Measurements from ENCODE around the gene SPTBN1.
"Not testable (repeated sequence)": the region's sequence is repeated elsewhere in the genome, so short reads cannot be mapped to it uniquely, and the experiment has no call there.

Gene SPTBN1

DNA sequence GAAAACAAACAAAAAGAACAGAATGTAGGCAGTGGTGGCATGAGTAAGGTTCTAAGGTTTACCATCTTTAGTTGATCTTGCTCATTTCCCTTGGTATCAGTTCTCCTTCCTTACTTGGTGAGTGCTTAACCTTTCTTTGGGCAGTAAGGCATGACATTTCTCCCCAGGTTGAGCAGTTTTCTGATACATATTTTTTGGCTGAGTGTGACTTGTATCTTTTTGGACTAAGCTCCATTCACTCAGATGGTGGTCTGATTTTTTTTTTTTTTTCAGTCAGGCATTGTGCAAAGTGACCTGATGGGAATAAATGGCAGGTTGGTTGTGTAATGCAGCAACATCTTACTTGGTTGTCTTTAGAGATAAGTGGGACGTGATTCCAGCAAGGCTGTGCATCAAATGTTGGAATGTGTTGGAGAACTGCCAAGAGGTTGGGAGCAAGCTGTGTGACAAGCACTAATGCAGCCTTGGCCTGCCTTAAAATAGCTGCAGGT is 15.1 kb downstream of the SPTBN1 start:
- DNase-seq = peak; percentile 55

DNA sequence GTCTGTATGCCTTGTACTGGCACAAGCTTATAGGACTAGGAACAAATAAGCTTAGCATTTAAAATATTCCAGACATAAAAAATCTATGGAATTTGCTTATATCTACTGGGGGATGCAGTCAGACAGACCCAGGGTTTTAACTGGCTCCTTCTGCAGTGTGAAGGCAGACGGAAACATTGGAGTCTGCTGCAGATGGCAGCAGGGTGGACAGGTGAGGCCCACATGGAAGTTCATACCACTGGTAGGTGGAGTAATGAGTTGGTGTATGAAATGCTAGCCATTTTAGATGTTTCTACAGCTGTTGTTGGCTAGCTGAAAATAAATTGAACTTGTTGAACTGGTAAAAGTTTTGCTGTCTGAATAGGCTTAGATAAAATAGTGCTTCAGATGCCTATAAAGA is 17.7 kb downstream of the SPTBN1 start:
- no peak for DNase-seq

DNA sequence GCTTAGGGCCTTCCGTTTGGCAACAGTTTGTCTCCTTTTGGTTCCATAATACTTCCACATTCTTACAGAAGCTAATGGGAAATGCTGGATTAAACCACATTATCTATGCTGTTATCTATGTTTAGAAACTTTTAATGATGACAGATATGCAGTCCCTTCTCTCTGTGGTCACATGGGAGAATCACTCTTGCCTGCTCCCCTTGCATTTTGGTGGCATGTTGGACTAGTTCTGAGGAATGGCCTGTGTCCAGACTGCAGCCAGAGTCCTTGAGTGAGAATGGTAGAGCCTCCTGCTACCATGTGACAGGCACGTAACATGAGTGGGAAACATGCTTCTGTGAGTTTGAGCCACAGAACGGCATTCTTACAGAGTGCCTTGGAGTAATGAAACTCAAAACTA is 19.2 kb downstream of the SPTBN1 start:
- DNase-seq = no peak

DNA sequence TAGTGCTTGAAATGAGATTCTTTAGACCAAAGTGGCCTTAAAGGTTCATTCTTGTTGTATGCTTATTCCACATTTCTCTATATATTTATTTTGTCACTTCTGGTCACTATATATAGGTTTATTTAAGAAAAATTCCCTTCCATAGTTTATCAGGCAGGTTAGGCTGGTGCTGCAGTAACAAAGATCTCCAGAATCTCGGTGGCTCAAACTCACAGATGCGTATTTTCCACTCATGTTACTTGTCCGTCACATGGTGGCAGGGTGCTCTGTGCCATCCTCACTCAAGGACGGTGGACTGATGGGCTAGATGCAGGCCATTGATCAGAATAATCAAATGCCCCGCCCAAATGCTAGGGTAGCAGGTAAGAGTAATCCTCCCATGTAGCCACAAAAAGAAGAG is 19.8 kb downstream of the SPTBN1 start:
- no peak for DNase-seq

DNA sequence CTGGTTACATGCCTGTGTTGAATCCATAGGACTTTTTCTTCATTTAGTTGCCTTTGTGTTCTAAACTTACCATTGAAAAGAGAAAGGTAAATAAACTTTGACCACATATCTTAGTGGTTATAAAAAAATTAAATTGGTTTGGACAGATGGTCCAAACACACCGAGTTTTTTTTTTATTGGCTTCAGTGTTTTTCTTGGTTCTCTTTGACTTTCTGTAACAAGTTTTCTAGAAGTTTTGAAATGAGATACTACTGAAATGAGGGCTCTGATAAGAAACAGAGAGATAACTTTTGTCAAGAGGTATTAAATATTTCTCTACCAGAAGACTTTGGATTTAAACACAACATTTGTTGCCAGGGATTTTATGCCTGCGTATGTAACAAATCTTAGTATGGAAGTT is 20.7 kb downstream of the SPTBN1 start:
- DNase-seq = no peak

DNA sequence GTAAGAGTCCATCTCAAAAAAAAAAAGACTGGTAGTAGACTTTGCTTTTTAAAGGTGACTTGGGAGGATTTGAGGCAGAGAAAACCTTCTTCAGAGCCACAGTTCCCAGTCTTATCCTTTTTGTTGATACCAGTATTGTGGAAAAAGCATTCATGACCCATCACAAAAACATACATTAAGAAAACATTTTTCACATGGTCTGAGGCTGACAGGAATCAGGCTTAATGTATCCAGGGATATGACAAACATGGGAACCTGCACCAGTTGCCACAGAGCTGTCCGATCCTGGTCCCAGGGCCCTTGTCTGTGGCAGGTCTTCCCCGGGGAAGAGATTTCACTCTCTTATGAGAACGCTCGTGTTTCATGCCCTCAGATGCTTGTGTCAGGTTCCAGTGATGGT is 21.8 kb downstream of the SPTBN1 start:
- no peak for DNase-seq

DNA sequence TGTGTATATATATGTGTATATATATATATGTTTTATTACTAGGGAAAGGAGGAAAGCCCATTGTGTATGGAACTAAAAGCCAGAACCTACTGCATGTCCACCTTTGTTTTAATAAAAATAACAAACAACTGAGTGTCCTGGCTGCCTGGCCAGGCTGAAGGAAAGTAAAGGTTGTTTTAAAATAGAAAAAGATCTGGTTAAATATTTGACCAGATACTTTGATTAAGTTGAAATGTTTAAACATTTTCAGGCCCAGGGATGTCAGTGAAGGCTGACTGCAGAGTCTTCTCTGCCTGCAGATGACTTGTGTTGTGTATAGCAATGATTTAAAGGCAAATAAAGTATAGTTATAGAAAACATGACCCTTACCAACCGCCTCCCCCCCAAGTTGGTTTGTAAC is 22.8 kb downstream of the SPTBN1 start:
- no peak for DNase-seq

DNA sequence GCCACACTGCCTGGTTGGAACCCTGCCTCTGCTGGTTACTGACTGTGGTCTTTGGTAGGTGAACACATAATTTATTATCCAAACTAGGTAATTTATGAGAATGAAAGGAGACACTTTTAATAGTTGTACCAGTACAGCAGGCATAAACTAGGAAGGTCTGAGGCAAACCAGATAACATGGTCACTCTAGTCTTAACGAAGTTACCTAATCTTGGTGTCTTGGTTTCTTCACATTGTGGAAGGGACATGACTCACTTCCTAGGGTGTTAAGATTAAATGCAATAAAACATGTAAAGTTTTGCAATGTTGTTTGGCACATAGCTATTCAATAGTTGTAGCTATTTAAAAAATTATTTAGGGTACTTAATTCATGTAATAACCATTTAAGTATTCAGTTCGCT is 23.3 kb downstream of the SPTBN1 start:
- DNase-seq = no peak

DNA sequence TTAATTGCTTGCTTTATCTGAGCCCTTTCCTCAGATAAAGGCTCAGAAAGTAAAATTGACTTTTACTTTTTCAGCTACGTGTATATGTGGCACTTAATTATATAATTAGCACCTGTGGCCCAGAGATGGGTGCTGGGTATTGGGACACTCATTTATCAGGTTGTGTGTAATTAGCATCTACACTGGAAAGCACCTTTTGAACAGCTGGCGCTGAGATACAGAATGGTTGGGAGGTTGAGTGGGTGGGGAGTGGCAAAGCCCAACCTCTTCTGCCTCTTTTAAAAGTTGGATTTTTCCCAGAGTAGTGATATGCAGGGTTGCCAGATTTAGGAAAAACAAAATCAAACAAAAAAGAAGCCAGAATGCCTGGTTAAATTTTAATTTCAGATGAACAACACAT is 23.9 kb downstream of the SPTBN1 start:
- DNase-seq = no peak

DNA sequence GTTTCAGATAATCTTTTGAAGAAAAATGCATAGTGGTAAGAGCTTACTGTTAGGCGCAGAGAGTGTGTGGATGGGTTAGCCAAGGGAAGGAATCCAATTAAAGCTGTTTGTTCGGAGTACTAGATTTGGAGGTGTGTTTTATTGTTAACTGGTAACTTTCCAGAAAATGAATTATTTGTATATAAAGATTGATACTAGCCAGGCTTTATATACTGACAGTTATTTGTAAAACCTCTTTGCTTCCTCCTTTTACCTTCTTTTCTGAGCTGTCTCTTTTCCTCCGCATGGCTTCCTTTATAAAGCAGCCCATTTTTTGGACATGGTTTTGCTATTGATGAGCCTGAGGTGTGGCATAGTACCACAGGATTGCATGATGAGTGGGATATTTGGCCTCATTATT is 25.6 kb downstream of the SPTBN1 start:
- no peak for DNase-seq

DNA sequence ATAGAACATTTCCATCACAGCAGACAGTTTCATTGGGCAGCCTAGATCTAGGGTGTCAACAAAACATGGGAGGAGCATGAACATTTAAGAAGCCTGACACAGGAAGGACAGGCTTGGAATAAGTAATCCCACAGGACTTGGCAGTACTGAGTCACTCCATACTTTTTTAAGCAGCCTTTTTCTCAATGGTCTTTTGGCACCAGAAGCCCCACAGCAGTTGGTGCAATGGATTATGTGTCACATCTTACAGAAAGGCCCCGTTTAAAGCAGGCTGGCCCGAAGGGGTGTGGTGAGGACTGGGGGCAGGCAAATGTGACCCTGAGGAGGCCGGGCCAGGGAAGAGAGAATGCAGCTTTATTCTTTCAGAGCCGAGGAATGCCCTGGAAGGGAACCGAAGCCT is 26.6 kb downstream of the SPTBN1 start:
- DNase-seq = no peak

DNA sequence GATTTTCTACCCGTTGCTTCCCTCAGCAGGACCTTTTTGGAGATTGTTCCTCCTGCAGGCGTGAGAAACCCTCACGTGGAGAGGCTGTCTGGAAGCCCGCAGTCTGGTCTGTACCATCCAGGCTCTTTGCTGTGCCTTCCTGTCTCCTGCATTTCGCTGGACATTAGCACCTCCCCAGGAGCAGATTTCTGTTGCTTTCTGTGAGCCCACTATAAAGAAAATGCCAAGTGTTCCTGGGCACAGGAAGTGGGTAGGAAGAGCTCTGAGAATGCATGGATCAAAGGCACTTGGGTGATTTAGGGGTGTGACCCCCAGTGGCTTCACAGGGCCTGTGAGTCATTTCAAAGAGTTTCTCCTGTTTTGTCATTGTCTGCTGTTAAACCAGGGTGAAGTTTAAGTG is 27.3 kb downstream of the SPTBN1 start:
- no peak for DNase-seq

DNA sequence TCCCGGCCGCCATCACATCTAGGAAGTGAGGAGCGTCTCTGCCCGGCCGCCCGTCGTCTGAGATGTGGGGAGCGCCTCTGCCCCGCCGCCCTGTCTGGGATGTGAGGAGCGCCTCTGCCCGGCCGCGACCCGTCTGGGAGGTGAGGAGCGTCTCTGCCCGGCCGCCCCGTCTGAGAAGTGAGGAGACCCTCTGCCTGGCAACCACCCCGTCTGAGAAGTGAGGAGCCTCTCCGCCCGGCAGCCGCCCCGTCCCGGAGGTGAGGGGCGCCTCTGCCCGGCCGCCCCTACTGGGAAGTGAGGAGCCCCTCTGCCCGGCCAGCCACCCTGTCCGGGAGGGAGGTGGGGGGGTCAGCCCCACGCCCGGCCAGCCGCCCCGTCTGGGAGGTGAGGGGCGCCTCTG is 29.6 kb downstream of the SPTBN1 start:
- DNase-seq = not testable (repeated sequence)

DNA sequence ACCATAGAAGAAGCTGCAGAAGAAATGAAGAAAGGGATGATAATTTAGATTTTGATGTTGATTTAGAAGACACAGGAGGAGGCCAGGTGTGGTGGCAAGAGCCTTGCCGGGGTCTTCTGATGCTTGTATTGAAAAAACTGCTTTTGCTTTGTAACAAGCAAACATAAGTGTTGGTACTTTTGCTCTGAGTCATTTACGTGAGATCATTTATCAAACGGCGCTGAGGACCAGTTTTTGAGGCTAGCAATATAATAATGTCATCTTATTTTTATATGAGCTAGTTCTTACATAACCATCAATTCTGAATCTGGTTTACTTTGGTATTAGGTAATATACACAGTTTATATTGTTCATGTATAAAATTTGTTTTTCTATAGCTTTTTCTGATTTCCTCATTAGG is 30.6 kb downstream of the SPTBN1 start:
- DNase-seq = no peak

DNA sequence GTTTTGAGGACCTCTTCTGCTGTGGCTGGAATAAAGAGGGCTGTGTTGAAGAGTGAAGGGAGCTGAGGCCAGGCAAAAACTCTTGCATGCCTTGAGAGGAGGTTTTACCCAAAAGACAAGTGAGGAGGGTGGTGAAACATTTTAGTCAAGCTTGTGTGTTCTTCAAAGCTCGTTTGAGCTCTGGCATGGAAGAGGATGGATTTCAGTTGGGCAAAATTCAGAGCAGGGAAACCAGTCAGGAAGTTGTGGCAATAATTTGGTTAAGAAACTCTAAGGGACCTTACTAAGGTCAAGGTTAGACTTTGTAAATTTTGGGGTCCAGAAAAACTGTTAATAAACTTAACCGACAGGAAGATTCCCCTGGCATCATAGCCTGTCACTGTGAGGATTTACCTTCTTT is 34.7 kb downstream of the SPTBN1 start:
- no peak for DNase-seq

DNA sequence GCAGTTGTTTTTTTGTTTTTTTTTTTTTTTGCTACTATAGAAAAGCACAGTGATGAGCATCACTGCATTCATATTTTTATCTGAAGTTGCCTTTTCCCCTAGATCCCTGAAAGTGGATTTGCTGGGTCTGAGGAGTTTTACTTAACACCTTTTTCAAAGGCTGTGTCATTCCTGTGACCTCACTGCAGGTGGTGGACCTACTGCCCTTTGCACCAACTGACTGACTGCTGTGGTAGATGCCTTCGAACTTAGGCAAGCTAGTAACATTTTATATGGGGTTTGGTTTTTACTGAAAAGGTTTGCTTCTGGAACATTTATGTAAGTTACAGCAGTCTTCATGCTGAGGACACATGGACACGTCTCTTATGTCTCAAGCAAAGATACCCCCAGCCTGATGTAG is 36.2 kb downstream of the SPTBN1 start:
- no peak for DNase-seq

DNA sequence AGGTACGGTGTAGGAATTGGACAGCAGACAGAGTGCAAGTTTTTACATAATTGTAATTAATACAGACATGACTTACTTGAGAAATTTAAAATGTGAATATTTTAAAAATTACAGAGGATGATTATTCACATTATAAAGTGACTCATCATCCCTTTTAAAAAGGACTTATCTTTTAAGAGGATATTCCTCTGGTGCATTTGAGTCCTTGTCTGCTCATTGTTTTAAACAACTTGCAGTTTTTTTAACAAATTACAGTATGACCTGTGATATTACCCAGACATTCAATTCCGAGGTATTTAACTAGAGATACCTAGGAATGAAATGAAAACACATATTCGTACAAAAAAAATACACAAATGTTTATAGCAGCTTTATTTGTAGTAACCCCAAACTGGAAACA is 38.0 kb downstream of the SPTBN1 start:
- DNase-seq = no peak

DNA sequence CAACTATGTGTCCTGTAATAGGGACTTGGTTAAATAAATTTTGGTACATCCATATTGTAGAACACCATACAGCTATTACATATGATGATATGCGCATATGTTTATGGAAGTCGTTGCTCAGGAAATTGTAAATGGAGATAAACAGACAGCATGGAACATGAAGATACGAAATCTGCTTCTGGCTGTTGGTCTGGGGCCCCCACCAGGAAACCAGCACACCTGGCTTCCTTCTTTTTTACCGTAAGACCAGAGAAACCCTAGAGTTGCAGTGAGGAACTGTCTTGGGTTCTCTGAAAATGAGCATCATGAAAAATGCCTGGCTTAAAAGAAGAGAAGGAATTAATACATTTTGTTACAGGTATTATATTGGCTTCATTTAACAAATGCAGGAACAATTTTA is 40.8 kb downstream of the SPTBN1 start:
- DNase-seq = no peak

DNA sequence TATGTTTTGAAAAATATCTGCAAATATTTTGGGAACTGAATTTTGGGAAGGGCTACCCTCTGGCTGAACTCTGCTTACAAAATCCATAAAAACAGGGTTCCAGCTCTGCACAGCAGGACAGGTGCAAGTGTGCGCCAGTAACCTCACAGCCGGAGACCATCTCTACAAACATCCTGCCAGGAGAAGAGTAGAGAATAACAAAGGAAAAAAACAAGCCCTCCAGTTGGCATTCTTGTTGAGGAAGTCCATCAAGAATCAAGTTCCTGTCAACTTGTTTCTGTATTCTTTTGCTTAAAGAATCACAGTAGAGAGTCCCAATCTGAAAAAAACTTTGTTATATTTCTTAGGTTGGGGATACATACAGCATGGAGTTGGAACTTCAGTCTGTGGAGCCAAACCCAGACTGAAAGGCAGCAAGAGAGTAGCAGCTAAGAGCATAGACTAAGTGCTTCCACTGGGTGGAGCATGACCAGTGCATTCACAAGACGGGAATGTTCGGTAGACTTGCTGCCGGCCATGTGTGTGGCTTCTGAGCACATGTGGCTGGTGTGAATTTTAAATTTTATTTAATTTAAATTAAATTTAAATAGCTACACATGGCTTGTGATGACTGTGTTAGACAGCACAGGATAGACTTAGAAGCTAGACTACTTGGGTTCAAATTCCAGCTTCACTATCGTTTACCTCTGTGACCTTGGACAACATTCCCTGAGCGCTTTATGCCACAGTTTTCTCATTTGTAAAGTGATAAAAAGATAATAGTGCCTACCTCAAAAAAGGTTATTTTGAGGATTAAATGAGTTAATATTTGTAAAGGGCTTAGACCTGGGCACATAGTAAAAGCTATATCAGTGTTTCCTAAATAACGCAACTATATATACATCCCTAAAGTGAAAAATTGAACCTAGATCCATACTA is 41.9 kb downstream of the SPTBN1 start:
- no peak for DNase-seq

DNA sequence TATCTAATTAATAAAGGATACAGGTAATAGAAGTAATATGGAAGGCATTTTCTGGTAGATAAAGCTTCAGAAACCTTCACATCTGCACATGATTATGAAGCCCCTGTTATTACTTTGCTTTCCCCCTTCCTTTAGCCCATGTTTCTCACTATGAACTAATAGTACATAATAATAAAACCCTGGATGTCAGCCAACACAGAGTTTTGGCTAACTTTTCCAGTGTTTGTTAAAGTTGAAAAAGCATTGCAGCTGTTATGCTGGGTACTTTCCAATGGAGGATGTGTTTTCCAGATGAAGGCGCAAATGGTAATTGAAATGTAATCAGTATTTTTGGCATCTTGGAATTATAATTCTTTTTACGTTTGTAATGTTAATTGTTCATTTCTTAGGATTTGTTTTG is 43.5 kb downstream of the SPTBN1 start:
- DNase-seq = no peak

DNA sequence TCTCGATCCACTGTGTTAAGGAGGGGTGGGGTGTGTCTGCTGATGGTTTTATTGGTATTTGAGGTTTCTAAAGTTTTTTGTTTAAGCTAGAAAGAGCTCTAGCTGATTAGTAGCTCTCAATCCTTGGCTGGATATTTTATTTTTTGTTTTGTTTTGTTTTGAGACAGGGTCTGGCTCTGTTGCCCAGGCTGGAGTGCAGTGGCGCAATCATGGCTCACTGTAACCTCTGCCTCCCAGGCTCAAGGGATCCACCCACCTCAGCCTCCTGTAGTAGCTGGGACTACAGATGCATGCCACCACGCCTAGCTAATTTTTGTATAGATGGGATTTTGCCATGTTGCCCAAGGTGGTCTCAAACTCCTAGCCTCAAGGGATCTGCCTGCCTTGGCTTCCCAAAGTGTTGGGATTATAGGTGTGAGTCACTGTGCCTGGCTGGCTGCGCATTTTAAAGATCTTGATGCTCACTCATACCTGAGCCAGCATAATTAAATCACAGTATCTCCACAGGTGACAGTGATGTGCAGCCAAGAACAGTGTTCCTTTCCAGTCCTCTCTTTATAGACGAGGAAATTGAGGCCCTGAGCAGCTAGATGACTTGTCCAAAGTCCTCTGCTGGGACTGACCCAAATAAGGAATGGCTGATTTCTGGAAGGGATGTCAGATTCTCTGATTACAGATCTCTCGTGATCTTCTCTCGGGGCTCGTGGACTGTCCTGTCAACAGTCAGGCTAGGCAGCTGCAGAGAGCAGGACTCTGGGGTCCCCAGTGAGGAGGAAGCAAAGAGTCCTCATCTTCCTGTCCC is 44.5 kb downstream of the SPTBN1 start:
- DNase-seq = no peak

DNA sequence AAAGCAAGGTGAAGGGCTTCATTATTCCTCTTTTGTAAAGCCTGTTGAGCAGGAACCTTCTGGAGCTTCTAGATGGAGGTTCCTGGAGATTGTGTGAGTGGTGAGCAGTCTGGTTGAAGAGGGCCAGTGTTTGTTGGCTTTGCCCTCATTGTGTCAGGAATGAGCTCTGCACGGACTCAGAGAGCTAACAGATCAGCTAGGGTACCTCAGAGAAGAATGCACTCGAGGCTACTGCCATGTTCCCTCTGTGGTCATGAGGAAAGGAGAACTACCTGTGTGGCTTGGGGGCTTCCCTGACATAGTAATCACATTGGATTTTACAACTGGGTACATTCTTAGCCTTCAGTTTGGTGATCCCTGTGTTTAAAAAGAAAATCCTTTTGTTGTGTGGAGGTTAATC is 46.6 kb downstream of the SPTBN1 start:
- DNase-seq = no peak

DNA sequence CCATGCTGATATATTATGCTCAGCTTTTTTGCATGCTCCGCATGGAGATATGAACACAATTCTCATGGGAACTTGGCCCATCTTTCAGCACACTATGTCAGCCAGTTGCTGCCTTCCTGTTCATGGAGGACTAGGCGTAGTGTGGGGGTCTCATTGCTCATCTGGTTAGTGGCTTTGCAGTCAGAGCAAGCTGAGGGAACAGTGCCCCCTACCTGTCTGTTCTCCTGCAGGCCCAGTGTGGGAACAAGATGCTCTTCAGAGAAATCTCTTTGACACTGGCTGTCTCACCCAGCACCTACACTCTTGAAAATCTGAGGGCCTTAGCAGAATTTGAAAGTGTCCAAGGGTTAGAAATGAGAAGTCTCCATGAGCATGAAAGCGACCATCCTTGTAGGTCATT is 47.1 kb downstream of the SPTBN1 start:
- no peak for DNase-seq

DNA sequence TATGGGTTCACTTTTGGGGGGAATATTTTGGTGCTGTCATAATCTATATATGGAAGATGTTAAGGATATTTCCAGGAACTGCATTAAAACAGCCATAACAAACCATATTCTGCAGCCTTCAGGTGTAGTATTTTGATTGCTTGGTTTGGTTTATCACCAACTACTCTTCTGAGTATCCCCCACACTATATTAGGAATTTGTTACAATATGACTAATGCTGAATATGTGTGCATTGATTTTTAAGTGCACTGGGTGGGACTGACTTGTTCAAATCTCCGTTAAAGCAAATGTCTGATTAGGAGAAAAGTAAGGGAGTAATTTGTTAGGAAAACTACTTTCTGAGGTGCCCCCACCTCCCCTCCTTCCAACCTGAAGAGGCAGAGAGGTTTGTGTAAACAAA is 47.7 kb downstream of the SPTBN1 start:
- no peak for DNase-seq
